HPDE6-E6E7 (cell line): ENCODE measurements around the gene GTSE1.

Experiments
- DNase-seq: peaks from one replicate; pipeline ENCODE4 v3.0.0; 2011; ENCODE audit warnings: missing footprints; ENCODE audit errors: extremely low spot score

GTSE1 gene

DNA sequence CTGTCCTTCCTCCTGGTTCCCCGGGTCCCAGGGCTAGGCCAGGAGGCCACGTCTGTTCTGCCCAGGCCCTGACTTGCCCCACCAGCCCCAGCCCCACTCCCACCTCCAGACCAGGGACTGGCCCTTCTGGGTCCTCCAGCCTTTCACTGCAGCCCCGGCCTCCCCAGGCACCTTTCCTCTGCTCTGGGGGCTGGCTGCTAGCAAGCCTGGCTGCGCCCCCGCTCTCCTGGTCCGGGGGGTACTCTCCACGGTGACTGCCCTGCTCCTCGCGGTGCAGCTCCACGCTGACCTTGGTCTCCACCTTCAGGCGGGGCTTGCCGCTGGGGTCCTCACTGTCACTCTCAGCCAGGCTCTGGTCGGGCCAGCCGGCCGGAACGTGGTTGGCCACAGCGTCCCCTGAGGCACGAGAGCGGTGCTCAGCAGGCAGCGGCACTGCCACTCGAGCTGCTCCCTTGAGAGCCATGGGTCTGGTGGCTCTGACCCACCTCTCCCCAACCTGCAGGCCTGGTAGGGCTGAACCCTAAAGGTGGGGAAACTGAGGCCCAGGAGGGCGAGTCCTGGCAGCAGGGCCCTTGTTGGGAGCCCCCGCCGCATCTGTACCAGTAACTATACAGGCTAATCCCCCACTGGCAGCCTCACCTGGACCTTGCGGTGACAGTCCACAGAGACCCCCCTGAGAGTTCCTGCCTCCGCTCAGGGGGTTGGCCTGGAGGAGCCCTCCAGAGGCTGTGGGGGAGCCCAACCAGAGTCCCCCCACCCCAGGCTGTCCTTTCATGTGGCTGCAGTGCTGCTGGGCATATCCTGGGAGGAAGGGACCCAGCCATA lies 67.9 kb downstream of the GTSE1 start:
- no peak for DNase-seq

DNA sequence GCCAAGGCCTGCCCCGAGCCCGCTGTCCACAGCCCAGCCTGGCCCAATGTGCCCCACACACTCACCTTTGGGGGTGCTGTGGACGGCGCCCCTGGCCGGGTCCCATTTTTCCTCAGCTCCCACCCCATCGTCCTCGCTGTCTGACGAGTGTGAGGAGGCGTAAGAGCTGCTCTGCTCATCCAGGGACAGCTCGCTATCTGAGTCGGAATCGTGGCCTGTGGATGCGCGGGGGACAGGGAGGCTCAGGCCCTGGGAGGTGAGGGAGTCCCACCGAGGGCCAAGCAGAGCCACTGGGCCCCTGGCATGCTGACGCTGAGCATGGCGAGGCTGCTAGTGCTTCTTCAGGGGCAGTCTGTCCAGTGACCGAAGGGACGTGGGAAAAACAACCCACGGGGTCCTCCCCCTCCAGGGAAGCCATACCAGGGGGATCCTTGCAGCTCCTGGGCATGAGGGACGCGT lies 68.5 kb downstream of the GTSE1 start:
- no peak for DNase-seq

DNA sequence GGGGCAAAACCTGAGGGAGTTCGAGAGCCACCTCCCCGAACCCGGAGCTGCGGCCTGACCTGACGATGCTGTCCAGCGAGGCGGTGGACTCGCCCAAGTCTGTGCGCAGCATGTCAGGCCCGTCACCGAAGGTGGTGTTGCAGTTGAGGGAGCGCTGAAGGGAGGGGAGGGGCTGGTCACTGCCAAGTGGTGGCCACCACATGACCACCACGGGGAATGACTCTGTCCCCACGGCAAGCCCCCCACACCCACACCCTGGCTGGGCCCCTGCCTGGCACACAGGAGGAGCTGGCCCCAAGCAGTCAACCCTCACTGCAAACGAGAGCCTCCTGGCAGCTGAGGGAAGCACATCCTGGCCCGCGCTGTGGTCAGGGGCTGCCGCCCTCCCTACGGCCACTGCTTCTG lies 69.7 kb downstream of the GTSE1 start:
- no peak for DNase-seq

DNA sequence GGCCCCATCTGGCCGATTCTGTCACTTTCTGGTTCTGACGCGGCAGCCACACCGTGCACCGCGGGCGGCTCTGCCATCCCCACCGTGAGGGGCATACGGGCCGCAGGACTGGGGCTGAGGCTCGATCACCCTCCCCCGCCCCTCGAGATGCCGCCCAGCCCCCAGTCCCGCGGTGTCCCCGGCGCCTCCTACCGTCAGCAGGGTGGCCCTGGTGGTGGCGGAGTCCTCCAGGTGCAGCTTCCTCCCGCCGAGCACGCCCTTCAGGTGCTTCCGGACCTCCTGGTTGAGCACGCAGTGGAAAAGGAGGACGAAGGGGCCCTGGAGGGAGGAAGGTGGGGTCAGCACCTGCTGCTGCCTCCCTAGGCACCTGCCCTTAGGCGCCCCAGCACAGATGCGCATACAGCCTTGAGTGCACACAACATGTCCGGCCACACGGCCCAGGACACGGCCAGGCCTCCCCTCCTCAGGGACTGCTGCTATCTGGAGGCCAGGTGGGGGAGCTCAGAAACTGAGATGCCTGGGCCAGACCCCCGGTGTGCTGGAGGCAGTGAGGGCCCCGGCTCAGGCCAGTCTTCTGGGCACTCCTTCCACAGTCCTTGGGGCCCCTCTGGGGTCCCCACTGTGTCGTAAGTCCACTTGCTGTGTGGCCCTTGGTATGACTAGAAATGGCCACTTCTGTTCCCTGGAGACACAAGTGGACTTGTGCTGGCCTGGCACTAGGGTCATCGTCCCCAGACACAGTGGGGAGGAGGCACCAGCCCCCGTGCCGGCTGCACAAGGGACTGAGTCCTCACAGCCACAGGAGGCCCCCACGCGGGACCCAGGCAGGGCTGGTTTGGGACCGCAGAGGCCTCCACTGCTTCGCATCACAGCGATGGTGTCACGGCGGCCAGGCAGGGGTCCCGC lies 70.4 kb downstream of the GTSE1 start:
- no peak for DNase-seq

DNA sequence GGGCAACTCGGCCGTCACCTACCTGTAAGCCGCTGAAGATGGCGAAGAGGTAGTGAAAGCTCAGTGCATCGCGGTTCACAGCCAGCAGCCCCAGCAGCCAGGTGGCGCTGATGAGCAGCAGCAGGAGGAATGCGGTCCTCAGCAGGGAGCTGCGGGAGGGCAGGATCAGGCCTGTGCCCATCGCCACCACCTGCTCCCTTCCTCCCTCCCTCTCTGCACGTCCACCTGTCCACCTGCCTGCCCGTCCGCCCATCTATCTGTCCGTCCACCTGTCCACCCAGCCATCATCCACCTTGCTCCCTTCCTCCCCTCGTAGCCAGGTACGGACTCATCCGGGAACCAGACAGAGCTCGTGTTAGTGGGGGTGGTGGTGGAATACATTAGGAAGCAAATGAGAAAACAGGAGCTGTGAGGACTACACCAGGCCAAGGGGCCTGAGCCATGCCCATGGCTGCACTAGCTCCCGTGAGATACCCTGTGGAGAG lies 71.1 kb downstream of the GTSE1 start:
- DNase-seq, result peak; percentile 84

DNA sequence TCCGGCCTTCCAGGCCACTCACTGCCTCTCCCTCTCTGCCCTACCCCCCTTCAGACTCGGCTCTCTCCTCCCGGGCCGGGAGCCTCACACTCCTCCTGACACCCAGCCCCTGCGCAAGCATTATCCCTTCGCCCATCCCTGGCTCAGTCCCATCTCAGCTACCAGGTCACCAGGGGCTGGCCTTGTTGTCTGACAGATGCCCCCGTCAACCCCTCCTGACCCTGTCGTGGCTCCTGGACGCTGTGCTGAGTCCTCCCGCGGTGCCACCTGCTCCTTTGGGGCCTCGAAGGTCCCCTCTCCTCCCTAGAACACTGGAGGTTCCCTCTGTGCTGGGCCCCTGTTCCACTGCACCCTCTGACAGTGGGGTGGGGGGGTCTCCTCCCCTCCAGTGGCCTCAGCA lies 71.8 kb downstream of the GTSE1 start:
- no peak for DNase-seq

DNA sequence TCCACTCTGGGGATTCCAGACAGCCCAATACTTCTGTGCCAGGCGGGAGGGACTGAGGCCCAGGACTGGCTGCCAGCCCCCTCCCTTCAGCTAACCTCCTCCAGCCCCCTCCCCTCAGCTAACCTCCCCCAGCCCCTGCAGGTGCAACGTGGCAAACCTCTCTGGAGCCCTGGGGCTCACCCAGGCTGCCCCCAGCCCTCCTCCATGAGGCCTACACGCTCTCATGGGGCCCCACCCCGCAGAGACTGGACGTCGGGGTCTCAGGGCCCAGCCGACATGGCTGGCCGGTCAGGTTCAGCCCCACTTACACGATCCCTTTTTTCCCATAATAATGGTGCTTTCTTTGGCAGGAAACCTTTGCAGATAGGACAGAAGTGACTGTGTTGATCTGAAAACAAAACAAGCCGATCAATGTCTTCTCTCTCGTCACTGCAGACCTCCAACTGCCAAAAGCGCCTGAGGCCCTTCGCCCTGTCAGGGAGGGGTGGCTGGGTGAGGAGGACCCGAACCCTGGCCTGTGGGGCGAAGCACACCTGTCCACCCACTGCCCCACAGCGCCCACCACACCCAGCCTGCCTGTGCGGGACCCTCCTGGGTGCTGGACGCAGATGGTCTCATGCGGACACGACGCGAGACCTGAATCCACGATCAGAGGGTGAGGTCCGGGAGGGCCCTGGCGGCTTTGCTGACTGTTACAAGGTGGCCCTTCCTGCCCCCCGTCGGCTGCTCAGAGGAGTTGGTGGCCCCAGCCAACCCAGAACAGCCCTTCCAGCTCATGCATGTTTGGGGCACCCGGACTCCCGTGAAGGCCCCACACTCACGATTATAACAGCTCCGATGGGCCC lies 72.4 kb downstream of the GTSE1 start:
- DNase-seq, result no peak

DNA sequence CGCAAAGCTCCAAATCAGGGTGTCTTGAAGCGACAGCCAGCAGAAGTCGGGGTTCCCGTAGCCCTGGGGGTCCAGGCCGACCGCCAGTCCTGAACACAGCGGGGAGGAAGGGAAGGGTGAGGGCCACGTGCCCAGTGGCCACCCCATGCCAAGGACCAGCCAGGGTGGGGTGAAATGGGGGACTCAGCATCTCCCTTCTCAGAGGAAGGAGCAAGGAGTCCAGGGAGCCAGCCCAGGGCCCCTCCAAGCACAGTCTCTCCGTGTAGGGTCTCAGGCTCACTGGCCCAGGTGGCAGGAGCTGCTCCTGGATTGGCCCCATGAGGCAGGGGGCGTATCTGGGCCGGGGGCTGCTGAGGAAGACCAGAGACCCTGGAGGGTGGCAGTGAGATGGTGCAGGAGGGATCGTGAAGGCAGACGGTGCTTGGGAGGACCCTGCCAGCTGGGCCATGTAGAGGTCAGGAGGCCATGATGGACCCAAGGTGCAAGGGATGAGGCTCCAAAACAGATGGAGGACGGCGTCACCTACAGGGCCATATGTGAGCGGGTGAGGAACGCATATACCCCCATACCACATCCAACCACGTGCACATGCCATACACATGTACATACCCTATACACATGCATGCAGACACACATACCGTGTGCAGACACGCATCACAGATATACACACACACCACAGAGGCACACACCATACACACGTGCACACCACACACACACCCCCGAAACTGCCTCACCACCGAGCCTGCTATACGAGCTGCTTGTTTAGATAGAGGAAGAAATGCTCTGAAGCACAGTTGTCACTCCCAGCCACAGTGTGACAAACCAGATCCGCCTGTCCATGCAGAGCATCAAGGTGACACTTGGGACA lies 73.3 kb downstream of the GTSE1 start:
- no peak for DNase-seq

DNA sequence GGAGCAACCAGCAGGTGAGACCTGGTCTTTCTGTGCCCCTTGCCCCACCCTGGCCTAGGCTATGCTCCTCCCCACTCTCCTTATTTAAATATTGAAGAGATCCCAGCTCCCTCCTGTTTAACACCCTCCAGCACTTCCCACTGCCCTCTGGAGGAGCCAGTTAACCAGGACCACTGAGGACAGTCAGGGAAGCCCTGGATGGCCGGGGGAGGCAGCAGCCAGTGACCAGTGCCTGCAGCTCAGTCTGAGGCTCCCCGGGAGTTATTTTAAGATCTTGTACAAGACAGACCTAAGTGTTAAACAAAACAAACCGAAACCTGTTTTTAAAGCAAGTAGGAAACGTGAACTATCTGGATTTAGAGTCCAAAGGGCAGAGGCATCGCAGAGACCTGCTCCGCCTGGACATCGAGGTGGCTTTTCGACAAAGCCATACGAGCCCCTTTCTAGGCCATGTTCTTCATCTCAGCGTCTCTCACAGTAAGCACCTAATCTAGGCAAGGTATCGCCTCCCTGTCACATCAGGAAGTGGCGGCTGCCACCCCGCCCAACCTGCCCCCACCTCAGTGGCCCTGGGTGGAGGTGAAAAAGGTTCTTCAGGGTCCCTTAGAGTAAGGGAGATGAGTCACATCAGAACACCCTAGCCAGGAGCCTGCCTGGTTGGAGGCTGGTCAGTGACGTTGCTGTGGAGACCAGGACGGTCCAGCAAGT lies 74.1 kb downstream of the GTSE1 start:
- no peak for DNase-seq

DNA sequence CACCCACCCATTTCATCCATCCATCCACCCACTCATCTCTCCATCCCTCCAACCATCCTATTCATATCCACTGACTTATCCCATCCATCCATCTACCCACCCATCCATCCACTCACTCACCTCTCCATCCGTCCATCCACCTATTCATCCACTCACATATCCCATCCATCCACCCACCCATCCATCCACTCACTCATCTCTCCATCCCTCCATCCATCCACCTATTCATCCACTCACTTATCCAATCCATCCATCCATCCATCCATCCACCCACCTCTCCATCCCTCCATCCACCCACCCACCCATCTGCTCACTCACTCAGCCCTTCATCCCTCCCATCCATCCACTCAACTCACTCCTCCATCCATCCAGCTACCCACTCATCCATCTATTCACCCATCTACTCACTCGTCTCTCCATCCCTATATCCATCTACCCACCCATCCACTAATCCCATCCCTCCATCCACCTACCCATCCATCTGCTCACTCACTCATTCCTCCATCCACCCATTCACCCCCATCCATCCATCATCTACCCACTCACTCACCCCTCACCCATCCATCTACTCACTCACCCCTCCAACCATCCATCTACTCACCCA lies 75.1 kb downstream of the GTSE1 start:
- no peak for DNase-seq

DNA sequence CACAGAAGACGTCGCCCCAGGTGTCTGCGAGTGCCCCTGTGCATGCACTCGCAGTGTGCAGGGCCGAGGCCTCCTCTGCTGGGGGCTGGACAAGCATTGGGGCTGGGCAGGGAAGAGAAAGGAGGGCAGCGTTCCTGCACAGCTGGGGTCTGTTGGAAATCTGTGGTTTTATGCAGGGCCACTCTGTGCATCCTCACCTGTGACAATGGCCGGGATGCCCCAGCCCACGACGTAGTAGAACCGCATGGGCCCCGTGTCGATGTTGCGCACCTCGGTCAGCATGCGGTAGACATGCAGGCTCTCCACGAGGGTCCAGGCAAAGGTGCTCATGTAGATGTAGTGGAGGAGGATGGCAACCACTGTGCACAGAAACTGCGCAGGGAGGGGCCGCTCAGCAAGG lies 76.0 kb downstream of the GTSE1 start:
- no peak for DNase-seq

DNA sequence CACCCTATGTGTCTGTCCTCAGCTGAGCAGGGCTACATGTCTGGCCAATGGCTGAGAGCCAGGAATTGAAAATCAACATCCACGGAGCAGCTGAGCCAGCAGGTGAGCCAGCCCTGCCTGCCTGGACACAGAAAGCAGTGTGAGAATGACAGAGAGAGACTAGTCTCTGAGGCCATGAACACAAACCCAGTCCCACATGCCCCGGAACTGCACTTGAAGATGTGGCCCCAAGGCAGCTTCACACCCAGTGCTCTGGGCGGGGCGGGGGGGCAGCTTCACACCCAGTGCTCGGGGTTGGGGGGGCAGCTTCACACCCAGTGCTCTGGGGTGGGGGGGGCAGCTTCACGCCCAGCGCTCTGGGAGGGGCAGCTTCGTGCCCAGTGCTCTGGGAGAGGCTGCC lies 76.5 kb downstream of the GTSE1 start:
- no peak for DNase-seq

DNA sequence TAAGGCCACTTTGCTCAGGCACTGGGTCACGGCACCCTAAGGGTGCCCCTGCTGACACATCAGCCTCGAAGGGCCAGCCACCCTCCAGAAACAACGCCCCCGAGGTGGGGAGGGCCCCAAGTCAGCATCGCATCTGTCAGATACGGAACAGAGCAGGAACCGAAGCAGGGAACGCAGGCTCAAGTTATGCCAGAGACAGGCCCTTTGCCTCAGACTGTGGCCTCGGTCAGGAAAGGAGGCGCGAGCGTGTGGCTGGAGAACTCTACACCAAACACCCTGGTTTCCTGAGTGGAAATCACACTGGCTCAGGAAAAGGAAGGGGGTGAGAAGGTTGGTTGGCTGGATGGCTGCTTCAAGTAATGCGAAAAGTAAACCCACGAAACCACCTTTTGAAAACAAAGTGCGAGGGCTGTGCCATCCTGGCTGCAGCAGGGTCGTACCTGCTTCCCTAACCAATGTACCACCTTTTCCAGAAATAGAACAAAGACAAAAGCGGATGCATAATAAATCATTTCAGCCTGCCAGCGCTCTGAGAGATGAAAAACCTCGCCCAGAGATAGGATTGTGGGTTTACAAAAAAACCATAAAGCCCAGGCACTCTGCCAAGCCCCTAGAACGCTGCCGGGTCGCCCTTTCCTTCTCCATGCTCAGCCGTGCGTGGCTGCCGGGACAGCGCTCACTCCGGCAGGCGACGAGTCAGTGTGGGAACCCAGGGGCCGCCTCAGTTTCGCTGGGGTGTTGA lies 77.4 kb downstream of the GTSE1 start:
- no peak for DNase-seq

DNA sequence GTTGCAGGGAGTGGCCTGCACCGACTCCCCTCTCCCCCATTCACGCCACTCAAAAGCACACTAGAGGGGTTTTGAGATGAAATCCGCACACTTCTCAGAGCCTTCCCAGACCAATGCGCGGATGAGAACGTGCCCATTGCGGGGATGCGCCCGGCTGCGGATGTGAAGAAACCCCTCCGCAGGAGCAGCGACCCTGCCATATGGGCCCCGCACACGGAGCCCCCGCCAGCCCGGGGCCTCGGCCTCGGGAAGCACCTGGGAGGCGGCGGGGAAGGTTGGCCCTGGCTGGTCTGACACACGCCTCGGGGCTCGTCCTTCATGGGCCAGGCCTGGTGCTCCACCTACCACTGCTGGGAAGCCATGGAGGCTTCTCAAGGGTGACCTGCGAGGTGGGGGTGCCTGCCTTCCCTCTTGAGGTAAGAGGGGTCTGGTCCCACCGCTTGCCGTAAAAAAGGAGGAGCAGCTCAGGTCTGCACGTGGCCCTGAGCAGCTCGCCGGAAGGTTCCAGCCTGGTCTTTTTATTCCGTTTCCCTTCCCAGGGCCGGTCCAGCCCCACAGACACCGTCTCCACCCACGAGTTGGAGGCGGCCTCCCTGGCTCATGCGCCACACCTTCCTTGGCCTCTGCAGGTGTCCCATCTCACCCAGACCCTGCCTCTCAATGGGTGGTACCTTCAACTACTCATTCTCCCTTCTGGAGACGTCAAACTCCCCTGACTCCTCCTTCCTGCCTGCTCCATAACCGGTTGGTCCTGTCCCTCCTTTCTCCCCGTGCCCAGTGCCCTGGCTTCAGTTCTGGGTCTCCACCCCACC lies 78.2 kb downstream of the GTSE1 start:
- DNase-seq, result no peak

DNA sequence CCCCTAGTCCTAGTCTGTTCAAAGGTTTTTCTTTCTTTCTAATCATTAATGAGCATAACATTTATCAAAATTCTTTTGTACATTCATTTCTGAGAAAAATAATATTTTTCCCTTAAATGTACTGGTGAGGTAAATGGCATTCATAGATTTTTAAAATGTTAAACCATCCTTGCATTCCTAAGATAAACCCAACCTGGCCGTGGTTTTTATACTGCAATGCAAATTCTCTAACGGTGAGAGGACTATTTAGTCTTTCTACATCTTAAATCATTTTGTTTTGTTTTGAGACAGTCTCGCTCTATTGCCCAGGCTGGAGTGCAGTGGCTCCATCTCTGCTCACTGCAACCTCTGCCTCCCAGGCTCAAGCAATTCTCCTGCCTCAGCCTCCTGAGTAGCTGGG lies 79.4 kb downstream of the GTSE1 start:
- no peak for DNase-seq

DNA sequence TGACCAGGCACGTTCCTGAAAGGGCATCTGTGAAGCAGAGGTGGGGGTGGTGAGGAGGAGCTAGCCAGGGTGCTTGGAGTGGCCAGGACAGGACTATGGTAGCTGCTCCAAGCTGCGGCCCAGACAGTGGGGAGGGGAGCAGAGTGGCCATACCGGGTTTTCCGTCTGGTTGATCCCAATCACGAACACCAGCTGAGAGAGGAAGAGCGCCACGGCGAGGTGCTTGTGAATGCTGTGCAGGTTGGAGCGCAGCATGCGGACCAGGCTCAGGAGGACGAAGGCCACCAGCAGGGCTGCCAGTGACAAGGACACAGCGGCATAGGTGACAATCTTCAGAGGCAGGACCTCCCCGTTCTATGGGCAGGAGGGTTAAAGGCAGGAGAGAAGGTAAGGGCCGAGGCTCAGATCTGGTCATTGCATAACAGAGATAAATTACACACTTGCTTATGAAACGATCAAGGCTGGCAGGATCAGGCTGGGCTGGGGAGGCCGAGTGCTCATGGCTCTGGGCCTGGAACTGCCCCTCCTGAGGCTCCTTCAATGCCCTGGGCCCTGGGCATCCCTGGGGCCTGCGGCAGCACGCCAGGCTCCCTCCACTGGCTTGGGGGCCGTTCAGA lies 80.3 kb downstream of the GTSE1 start:
- DNase-seq, result no peak

DNA sequence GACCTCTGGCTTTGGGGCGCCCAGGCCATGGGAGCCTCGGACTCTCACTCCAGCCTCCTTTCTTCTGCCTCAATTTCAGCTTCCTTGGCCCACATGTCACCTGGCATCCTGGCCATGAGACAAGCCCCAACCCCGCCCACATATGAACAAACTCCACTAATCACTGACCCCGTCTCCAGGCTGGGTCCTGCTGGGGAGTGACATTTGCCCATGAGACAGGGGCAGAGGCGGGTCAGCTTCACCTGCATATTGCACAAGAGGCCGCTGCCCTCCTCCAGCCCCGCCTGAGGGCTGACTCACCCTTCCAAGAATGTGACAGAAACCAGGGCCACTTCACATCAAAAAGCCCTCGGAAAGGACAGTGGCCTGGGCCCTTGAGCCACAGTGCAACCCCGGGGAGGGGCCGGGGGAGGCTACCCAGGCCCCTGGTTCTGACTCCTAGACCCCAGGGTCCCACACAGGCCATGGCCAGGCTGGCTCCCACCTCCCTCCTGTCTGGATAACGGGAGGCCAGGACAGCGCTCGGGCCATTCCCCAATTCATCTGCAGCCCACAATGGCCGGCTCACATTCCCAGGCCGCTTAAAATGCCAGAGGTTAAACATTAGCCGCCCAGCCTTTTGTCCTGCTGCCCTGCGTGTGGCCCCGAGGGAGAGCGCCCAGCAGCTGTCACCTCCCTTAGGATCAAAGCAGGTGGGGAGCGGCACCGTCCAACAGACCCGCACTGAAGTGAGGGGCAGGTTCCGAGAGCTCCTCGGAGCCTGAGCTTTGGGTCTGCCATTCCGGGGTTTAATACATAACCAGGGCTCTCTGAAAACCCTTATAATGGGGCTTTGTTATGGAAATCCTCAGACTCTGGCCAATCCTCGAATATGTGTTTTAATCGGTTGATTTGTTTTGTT lies 81.1 kb downstream of the GTSE1 start:
- peak; percentile 62 for DNase-seq
